Pulmonary artery endothelial cell (primary cell): ENCODE measurements around the gene PMIS2. TPM values are rescaled to one million over a fixed set of nuclear protein-coding genes. Genes with fewer than 3 reads are reported as not detected.

ENCODE experiments used
- DNase-seq: peaks from one replicate; pipeline ENCODE4 v3.0.0-alpha.2; 2011; ENCODE audit warnings: low read depth, low spot score
- total RNA-seq: library from RNA; depleted of rRNA; stranded (reverse); fragments of >200 nt; gene quantifications from 2 replicates; pipeline ENCODE4 v1.2.3, GENCODE V29; 2014

PMIS2 gene
- total RNA-seq, 1 donor from 2014 or later: not detected

GRCh38 chr19:35628565-35629331 is 42.8 kb downstream of the PMIS2 start, which contains the start of gene RBM42:
TSS of gene RBM42 (plus strand) at chr19:35629036. CDS start at chr19:35629154, 118 bp downstream.
- peak; percentile 95 for DNase-seq

GRCh38 chr19:35629332-35629633 is 43.3 kb downstream of the PMIS2 start:
- DNase-seq: no peak

- no peak for DNase-seq
Measured at GRCh38 chr19:35633727-35634440, 47.9 kb downstream of the PMIS2 start.

- DNase-seq: no peak
Measured at GRCh38 chr19:35636651-35637050, 50.7 kb downstream of the PMIS2 start.

Other genes with a start within 250 kb of the PMIS2 start
- gene FFAR1, start 238.3 kb upstream of the PMIS2 start, total RNA-seq: not detected in 2 replicates
- gene FFAR3, start 227.7 kb upstream of the PMIS2 start, total RNA-seq: not detected in 2 replicates
- gene GPR42, start 215.1 kb upstream of the PMIS2 start, total RNA-seq: not detected in 2 replicates
- gene FFAR2, start 137.9 kb upstream of the PMIS2 start, total RNA-seq: not detected in 2 replicates
- gene KRTDAP, start 95.7 kb upstream of the PMIS2 start, total RNA-seq: not detected in 2 replicates
- gene DMKN, start 72.5 kb upstream of the PMIS2 start, total RNA-seq: not detected in 2 replicates
- not detected in 2 replicates for gene SBSN, start 57.9 kb upstream of the PMIS2 start, total RNA-seq
- gene GAPDHS, start 52.7 kb upstream of the PMIS2 start, total RNA-seq: not detected in 2 replicates
- 74.1 and 78.8 TPM in 2 replicates for gene TMEM147, start 40.5 kb upstream of the PMIS2 start, total RNA-seq
- gene ATP4A, start 22.5 kb upstream of the PMIS2 start, total RNA-seq: not detected in 2 replicates
- gene HAUS5, start 26.6 kb downstream of the PMIS2 start, total RNA-seq: 9.1 and 9.4 TPM in 2 replicates
- 48.2 and 51.7 TPM in 2 replicates for gene RBM42, start 42.9 kb downstream of the PMIS2 start, total RNA-seq
- 0.11 and 0.46 TPM in 2 replicates for gene ETV2, start 55.6 kb downstream of the PMIS2 start, total RNA-seq
- 181 and 348 TPM in 2 replicates for gene COX6B1, start 62.1 kb downstream of the PMIS2 start, total RNA-seq
- gene UPK1A, start 80.3 kb downstream of the PMIS2 start, total RNA-seq: not detected in 2 replicates
- gene ZBTB32, start 118.4 kb downstream of the PMIS2 start, total RNA-seq: not detected in 2 replicates
- 4.4 and 5.4 TPM in 2 replicates for gene KMT2B, start 131.8 kb downstream of the PMIS2 start, total RNA-seq
- 1.2 and 1.8 TPM in 2 replicates for gene IGFLR1, start 156.3 kb downstream of the PMIS2 start, total RNA-seq
- 2.0 and 3.9 TPM in 2 replicates for gene U2AF1L4, start 159.2 kb downstream of the PMIS2 start, total RNA-seq
- 16.3 and 17.7 TPM in 2 replicates for gene PSENEN, start 159.5 kb downstream of the PMIS2 start, total RNA-seq
- 5.5 and 7.2 TPM in 2 replicates for gene LIN37, start 162.4 kb downstream of the PMIS2 start, total RNA-seq
- gene HSPB6, start 170.9 kb downstream of the PMIS2 start, total RNA-seq: 0.20 and 0.67 TPM in 2 replicates
- gene PROSER3, start 172.0 kb downstream of the PMIS2 start, total RNA-seq: 3.3 and 3.8 TPM in 2 replicates
- 2.6 and 2.7 TPM in 2 replicates for gene ARHGAP33, start 189.4 kb downstream of the PMIS2 start, total RNA-seq
- gene PRODH2, start 226.7 kb downstream of the PMIS2 start, total RNA-seq: not detected in 2 replicates